Stimulated activated CD4-positive, alpha-beta T cell treated with anti-CD3 and anti-CD28 coated beads, Interleukin-15, amount 100 ng/mL, for 24 hours (primary cell): ENCODE results near the gene PIP4K2C.
"Not testable (repeated sequence)": the region's sequence is repeated elsewhere in the genome, so short reads cannot be mapped to it uniquely, and the experiment has no call there.

Experiments used
- DNase-seq: peaks from one replicate; pipeline ENCODE4 v3.0.0-alpha.2; 2020

The PIP4K2C gene

DNA sequence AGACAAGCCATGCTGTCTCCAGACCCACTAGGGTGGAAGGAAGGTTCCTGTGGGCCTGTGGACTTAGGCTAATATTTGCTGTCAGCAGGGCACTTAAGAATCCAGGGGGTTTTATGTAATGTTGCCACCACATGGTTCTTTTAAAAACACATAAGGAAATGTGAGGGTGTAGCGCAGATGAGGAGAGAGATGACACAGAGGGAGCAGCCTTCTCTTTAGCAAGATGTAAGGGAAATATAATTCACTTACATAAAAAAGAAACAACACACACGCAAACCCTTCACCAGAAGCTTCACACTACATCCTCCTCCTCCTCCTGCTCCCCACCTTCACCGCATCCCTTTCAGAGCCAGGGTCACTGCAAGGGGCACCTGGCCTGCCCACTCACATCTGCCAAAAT lies 4.9 kb upstream of the PIP4K2C start:
- DNase-seq, result no peak

GRCh38 chr12:57586832-57587429 lies 4.1 kb upstream of the PIP4K2C start:
- DNase-seq, result no peak

- DNase-seq, result not testable (repeated sequence)
These were observed 1.9 kb upstream of the PIP4K2C start for GRCh38 chr12:57588951-57589610.

GRCh38 chr12:57590479-57590863 lies 521 bp upstream of the PIP4K2C start:
- DNase-seq, result no peak

GRCh38 chr12:57591782-57592325 lies 862 bp downstream of the PIP4K2C start:
- DNase-seq, result no peak

- no peak for DNase-seq
These were observed 1.7 kb downstream of the PIP4K2C start for GRCh38 chr12:57592551-57593165.

- DNase-seq, result no peak
These were observed 2.2 kb downstream of the PIP4K2C start for GRCh38 chr12:57593187-57593586.

DNA sequence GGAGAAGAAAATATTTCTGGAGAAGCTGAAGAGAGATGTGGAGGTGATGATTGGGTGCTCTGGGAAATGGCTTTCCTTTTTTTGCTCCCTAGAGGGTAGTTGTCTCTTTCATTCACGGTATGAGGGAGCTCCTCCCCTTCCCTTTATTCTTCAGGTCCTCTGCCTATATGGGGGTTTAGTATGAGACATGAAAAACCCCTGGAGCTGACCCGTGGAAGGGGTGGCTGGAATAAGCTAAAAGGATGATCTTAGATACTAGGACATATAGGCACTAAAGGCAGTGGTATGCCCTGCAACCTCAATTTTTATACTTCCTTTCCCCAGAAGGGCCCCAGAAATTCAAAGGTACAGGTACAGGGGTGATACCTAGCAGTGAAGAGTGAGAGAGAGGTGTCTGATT lies 9.4 kb downstream of the PIP4K2C start:
- DNase-seq, result no peak

GRCh38 chr12:57602544-57602943 lies 11.6 kb downstream of the PIP4K2C start:
- DNase-seq, result no peak

GRCh38 chr12:57603324-57603723 lies 12.3 kb downstream of the PIP4K2C start:
- no peak for DNase-seq

- DNase-seq, result no peak
These were observed 12.9 kb downstream of the PIP4K2C start for GRCh38 chr12:57603815-57604453.

GRCh38 chr12:57604454-57604991 lies 13.5 kb downstream of the PIP4K2C start, which contains the start of gene DTX3:
Gene DTX3 (plus strand): TSS chr12:57604824. CDS start chr12:57606518, 1,694 bp downstream.
- peak; percentile 52 for DNase-seq

- DNase-seq, result peak; percentile 20
These were observed 14.2 kb downstream of the PIP4K2C start for GRCh38 chr12:57604992-57605810.

DNA sequence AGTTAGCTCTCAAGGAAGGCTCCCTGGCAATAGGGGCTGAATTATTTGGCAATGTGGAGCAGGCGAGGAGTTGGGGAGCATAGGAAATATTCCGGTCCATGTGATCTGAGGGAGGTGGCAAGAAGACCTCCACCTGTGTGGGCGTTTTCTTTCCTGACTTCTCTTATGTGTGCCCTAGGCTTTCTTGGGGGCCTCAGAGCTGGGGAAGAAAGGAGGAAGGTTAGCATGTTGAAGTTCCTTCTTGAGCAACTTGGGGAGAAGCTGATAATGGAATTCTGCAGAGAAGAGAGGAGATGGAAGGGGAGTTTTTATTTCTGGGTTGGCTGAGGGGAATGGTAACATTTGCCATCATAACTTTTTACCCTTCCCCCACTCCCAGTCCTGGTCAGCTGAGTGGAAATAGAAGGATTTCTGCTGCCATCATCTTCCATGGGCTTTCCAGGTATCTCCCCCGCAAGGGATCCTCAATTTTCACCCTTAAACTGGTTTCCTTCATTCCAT lies 14.9 kb downstream of the PIP4K2C start:
- DNase-seq, result no peak

GRCh38 chr12:57606399-57606798 lies 15.4 kb downstream of the PIP4K2C start:
- no peak for DNase-seq

GRCh38 chr12:57606821-57607220 lies 15.8 kb downstream of the PIP4K2C start:
- DNase-seq, result no peak

DNA sequence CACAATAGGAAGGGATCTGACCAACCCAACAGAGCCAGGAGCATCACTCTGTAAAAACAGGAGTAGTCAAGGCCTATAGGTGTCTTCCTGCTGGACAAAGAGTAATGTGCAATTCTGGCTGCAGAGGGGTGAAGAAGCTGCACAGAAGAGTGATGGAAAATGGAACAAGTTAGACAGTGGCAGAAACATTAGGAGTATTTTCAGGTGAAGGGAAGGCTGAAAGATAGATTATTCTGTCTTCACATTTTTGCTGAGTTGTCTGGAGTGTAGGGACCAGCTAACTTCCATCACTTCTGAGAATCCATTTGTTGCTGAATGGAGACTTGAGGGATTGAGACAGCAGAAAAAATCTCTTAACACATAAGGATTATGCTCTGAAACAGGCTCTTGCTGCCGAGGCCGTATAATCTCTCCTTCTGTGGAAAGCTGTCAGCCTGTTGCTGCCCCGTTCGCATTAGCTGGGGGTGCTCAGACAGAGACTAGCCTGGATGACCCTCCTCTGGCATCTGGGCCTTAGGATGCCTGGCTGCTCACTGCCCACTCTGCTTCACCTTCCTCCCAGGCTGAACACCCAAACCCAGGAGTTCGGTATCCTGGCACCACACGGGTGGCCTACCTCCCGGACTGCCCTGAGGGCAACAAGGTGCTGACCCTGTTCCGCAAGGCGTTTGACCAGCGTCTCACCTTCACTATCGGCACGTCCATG lies 17.1 kb downstream of the PIP4K2C start:
- DNase-seq, result no peak

DNA sequence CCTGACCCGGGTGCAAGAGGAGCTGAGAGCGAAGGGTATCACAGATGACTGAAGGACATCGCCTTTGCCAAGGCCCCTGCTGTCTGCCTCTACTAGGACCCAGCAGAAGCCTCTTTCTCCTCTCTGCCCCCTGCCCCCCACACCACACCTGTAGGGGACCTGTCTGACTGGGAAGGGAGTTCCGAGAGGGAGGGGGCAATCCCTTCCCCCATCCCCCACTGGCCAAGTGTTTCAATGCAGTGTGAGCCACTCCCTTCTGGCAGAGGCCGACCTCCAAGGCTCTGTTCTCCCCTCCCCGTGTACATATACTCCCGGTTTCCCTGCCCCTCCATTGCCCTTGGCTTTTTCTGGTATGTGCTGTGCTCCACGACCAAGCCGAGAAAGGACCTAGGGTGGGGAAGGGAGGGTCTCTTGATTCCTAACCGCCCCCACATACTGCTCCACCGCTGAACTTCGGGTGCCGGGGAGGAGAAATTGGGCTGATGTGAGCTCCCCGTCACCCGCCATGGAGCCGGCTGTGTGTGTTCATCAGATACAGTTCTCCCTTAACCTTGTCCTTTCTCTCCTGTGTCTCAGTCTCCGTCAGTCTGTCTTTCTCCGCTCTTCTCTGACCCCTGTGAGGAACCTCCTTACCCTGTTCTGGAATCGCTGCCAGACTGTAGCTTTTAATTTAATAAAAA lies 18.2 kb downstream of the PIP4K2C start:
- no peak for DNase-seq

- no peak for DNase-seq
These were observed 19.0 kb downstream of the PIP4K2C start for GRCh38 chr12:57609781-57610553.

DNA sequence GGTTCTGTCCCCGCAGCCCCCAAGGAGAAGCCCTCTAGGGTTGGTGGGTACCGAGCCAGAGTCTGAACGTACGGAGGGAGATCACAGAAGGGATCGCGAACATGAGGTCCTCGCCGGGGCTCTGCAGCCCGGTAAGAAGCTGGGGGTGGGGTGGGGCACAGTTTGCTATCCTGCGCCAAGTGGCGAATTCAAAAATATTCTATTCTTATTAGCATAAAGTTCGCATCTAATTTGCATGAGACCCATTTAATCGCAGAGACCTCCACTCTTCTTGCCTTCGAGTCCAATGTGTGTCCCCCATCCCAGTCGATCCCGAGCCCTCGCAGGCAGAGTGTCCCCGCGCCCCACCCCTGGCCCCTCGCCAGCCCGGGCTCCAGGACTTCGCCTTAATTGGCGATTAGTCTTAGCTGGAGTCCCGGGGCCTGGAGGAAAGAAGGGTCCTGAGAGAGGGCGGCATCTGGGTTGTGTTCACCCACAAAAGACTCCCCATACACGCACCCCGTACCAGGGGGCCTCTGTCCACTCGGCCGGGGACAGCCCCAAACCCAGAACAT lies 19.6 kb downstream of the PIP4K2C start:
- no peak for DNase-seq
